ENCODE results near the gene ZSWIM4. TPM values are rescaled to one million over a fixed set of nuclear protein-coding genes. Genes with fewer than 3 reads are reported as not detected.

ZSWIM4 gene
- total and polyA plus RNA-seq, 2 of the 4 experiments (the other 2 are of a cell fraction): 2.2 to 6.2 TPM

- CTCF ChIA-PET: interaction anchor here (0.5 to 1.2 kb wide), 6 partner anchors 58 to 865 kb away, joined by 3 to 6 read pairs (median 3); partner anchors contain the start of gene PODNL1
- Histone ChIP-seq H3K9ac (ENCODE audit: low read depth, low read length) (no peak overlapping the region; the same call in 1 of the 2 replicates), H2AFZ (replicated peaks; ENCODE audit: low read length, poor library complexity) (peak overlapping the region; percentile 84)
- TF ChIP-seq CHD1 (IDR thresholded peaks at IDR 0.05; ENCODE audit: low read depth, low read length): no peak; the same call in 1 of the 2 replicates
- peak; percentile 87 for TF ChIP-seq NFE2L2 (IDR thresholded peaks at IDR 0.05; ENCODE audit: low read depth, low read length)
- peak; percentile 100 for TF ChIP-seq CTCF (conservative IDR thresholded peaks at IDR 0.05; ENCODE audit: low read depth, low read length)
- peak; percentile 50 for TF ChIP-seq CEBPB (IDR thresholded peaks at IDR 0.05; ENCODE audit: low read depth, low read length)
- TF ChIP-seq MXI1 (IDR thresholded peaks at IDR 0.05; ENCODE audit: borderline replicate concordance, low read depth, low read length): no peak
- TF ChIP-seq RCOR1 (IDR thresholded peaks at IDR 0.05; ENCODE audit: insufficient replicate concordance, low read length): peak; percentile 53
- TF ChIP-seq ELK1 (IDR thresholded peaks at IDR 0.05; ENCODE audit: borderline replicate concordance, low read depth, low read length): no peak
- peak; percentile 98 for TF ChIP-seq SMC3 (IDR thresholded peaks at IDR 0.05; ENCODE audit: low read depth, low read length)
- peak; percentile 28; the same call in 1 of the 2 replicates for TF ChIP-seq MAFK (IDR thresholded peaks at IDR 0.05; ENCODE audit: low read depth, low read length)
- TF ChIP-seq USF2 (IDR thresholded peaks at IDR 0.05; ENCODE audit: low read depth, low read length): peak; percentile 66; the same call in 1 of the 2 replicates
- peak; percentile 53; the same call in 1 of the 2 replicates for TF ChIP-seq POLR2A (IDR thresholded peaks at IDR 0.05; ENCODE audit: low read depth, low read length)
- no peak for TF ChIP-seq BHLHE40 (IDR thresholded peaks at IDR 0.05; ENCODE audit: low read depth, low read length)
Measured at GRCh38 chr19:13880059-13881043, 85.1 kb downstream of the ZSWIM4 start.

More at GRCh38 chr19:13880059-13881043, 85.1 kb downstream of the ZSWIM4 start:
- no peak overlapping the region; the same call in 1 of the 2 replicates for H3K14ac ChIP-seq (replicated peaks; ENCODE audit: low read depth, low read length)
- no peaks in the 10 kb centered on the region for H4K20me1 ChIP-seq (ENCODE audit: insufficient read depth, low read length)
- H3K4me1 ChIP-seq (ENCODE audit: control insufficient read depth, insufficient read depth, low read length): peaks cover 19% of the 10 kb centered on the region
- H4K91ac ChIP-seq (ENCODE audit: insufficient read depth, low read depth, low read length): peak overlapping the region; percentile 83
- H2AK9ac ChIP-seq (replicated peaks; ENCODE audit: low read depth, low read length, poor library complexity): peak overlapping the region; percentile 18
- H3K23ac ChIP-seq (ENCODE audit: low read depth, low read length): no peak overlapping the region
- peaks cover 9% of the 10 kb centered on the region; the same call in 1 of the 2 replicates for H3K9me1 ChIP-seq (ENCODE audit: insufficient read depth, low read length)
- peak overlapping the region; percentile 44 for H4K5ac ChIP-seq (ENCODE audit: low read depth, low read length)
- H3K4me3 ChIP-seq (ENCODE audit: insufficient read depth, low read depth, low read length): no peak overlapping the region
- dilution Hi-C loops (cut with HindIII; ENCODE audit: low sequenced_read_pairs, unreplicated experiment): no loop called here
- peak; percentile 93 for DNase-seq
- POLR2A ChIA-PET (ENCODE audit: unreplicated experiment): no interaction called here
- in situ Hi-C loops (cut with MboI; ENCODE audit: low sequenced_read_pairs): loop anchor here (5.0 to 25.0 kb wide), 3 partner anchors 192 to 594 kb away; partner anchors contain the start of genes MISP3 and PTGER1
- peak overlapping the region; percentile 33; the same call in 1 of the 2 replicates for H3K4me2 ChIP-seq (ENCODE audit: low read depth, low read length)
- H2BK15ac ChIP-seq (ENCODE audit: low read depth, low read length): peak overlapping the region; percentile 61
- peak; percentile 99 for ATAC-seq (ENCODE audit: low read depth)
- H3K9me3 ChIP-seq (ENCODE audit: control insufficient read depth, insufficient read depth, low read length): no peaks in the 10 kb centered on the region
- BruUV-seq (replicated peaks): no TSS peak
- peak overlapping the region; percentile 37 for H2BK5ac ChIP-seq (ENCODE audit: low read depth, low read length, poor library complexity, severe bottlenecking)
- H3K18ac ChIP-seq (ENCODE audit: low read depth, low read length): peak overlapping the region; percentile 30
- H3K4ac ChIP-seq (ENCODE audit: low read depth, low read length): peak overlapping the region; percentile 80
- H2AK5ac ChIP-seq (ENCODE audit: low read depth, low read length): peak overlapping the region; percentile 88
- peak overlapping the region; percentile 70 for H2BK120ac ChIP-seq (ENCODE audit: low read depth, low read length)
- WGBS, 2 experiments (ENCODE audit: extremely low coverage in 2 of 2, insufficient read length in 1 of 2): 0% methylated on average over 14 of the region's 34 CpGs; no CpG with 5 or more reads in 1 of the 2 experiments
- H4K8ac ChIP-seq (ENCODE audit: low read depth in 2 of 2, low read length in 2 of 2): peak overlapping the region; percentile 61 to 93
- intact Hi-C loops (cut with micrococcal nuclease): loop anchor here (1.0 to 10.0 kb wide), 5 partner anchors 72 to 604 kb away; partner anchors contain the start of genes ASF1B and DCAF15
- H3K36me3 ChIP-seq (ENCODE audit: control insufficient read depth, insufficient read depth, low read length): no peaks in the 10 kb centered on the region
- peak overlapping the region; percentile 23 for H3K27ac ChIP-seq (ENCODE audit: insufficient read depth, low read length)
- H3K27me3 ChIP-seq (ENCODE audit: control insufficient read depth, insufficient read depth, low read length): peaks cover 2% of the 10 kb centered on the region; the same call in 1 of the 2 replicates
- H3K56ac ChIP-seq (ENCODE audit: extremely low read depth, insufficient read depth, low read length): no peak overlapping the region
- peak overlapping the region; percentile 63 for H2BK20ac ChIP-seq (ENCODE audit: low read depth, low read length)
- no peaks in the 10 kb centered on the region for H3K79me1 ChIP-seq (ENCODE audit: low read depth in 1 of 2, low read length in 2 of 2)
